Measurements from ENCODE around the gene ANKMY1.
A peak's percentile ranks its signal among the peaks of the same experiment; 100 is the strongest.

The ANKMY1 gene

GRCh38 chr2:240443891-240444301, 113.9 kb downstream of the ANKMY1 start:
- DNase-seq, result no peak

GRCh38 chr2:240442891-240443715, 114.7 kb downstream of the ANKMY1 start:
- DNase-seq, result no peak

GRCh38 chr2:240441993-240442411, 115.8 kb downstream of the ANKMY1 start:
- DNase-seq, result no peak

GRCh38 chr2:240441326-240441992, 116.3 kb downstream of the ANKMY1 start:
- DNase-seq, result no peak

- DNase-seq, result no peak
Observed at GRCh38 chr2:240440704-240441320, 117.0 kb downstream of the ANKMY1 start.

GRCh38 chr2:240440251-240440650, 117.5 kb downstream of the ANKMY1 start:
- no peak for DNase-seq

DNA sequence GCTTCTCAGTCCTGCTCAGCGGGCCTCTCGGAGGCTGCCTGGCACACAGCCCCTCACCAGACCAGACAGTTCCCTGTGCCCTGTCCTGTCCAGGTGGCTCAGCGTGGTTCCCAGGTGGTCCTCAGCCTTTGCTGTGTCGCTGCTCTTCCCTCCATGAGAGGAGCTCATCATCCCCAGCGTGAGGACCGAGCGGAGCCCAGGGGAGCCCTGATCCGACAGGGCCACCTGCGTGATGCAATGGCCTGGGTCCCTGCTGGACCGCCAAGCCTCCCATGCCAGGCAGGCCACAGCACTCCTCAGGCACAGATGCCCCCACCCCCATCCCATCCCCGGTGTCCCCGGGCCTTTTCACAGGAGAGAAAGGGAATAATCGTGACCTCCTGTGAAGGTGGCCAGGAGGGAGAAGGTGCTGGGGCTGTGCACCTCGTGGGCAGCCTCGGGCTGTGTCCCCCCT, 118.1 kb downstream of the ANKMY1 start:
- DNase-seq, result no peak

GRCh38 chr2:240438810-240439697, 118.7 kb downstream of the ANKMY1 start:
- DNase-seq, result no peak

- DNase-seq, result no peak
Observed at GRCh38 chr2:240437861-240438809, 119.7 kb downstream of the ANKMY1 start.

GRCh38 chr2:240437551-240437860, 120.3 kb downstream of the ANKMY1 start:
- no peak for DNase-seq

- DNase-seq, result no peak
Observed at GRCh38 chr2:240436683-240437550, 120.9 kb downstream of the ANKMY1 start.

GRCh38 chr2:240435948-240436682, 121.7 kb downstream of the ANKMY1 start:
- no peak for DNase-seq

- DNase-seq, result no peak
Observed at GRCh38 chr2:240435457-240435947, 122.3 kb downstream of the ANKMY1 start, which contains the start of gene GPC1. GPC1 (plus strand) TSS chr2:240435663; CDS start chr2:240435919, 256 bp downstream.

DNA sequence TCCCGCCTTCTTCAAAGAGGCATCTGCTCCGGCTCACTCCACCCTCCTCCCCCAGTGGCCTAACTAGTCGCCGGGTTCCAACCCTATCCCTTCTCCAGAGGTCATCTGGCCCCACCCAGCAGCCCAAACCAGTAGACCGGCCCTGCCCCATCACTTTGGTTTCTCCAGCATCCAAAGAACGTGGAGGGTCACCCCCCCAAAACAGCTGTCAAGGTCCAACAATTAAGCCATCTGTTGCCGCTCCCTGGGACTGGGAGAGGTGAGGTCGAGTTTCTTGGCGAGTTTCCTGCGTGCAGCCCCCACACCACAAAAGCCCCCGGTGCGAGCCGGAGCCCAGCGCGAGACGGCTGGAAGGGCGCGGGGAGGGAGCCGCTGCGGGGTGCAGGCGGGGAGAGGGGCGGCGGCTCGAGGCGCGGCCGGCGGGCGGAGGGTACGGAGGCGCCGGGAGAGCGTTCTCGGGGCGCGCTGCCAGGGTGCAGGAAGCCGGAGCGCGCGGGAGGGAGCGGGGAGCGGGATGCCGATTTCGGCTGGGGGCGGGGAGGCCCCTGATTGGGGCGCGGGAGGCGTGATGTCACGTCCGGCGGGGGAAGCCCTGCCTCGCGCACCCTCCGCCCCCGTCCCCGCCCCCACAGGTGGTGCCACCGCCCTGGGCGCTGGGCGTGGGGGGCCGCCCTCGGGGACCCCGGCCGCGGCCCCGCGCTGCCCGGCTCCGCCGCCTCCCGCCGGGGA, 122.9 kb downstream of the ANKMY1 start:
- peak; percentile 85 for DNase-seq

GRCh38 chr2:240433973-240434727, 123.6 kb downstream of the ANKMY1 start:
- DNase-seq, result no peak

- DNase-seq, result no peak
Observed at GRCh38 chr2:240432820-240433801, 124.7 kb downstream of the ANKMY1 start.

- DNase-seq, result no peak
Observed at GRCh38 chr2:240432430-240432819, 125.4 kb downstream of the ANKMY1 start.

Measured in DMS 273 treated with DMSO at 0.1 percent for 48 hours (cell line).